T follicular helper cell (primary cell): ENCODE data around the gene TMEM143.
"Not testable (repeated sequence)": the region's sequence is repeated elsewhere in the genome, so short reads cannot be mapped to it uniquely, and the experiment has no call there.

Experiments used
- DNase-seq: peaks from one replicate; pipeline ENCODE4 v3.0.0-alpha.2; 2020; ENCODE audit warnings: low read depth

Gene TMEM143

GRCh38 chr19:48296963-48297734 lies 66.6 kb downstream of the TMEM143 start:
- no peak for DNase-seq

- no peak for DNase-seq
Observed at GRCh38 chr19:48295458-48295857, 68.3 kb downstream of the TMEM143 start.

GRCh38 chr19:48292798-48293197 lies 70.9 kb downstream of the TMEM143 start:
- no peak for DNase-seq

- not testable (repeated sequence) for DNase-seq
Observed at GRCh38 chr19:48291489-48291815, 72.3 kb downstream of the TMEM143 start.

- DNase-seq, result peak; percentile 42
Observed at GRCh38 chr19:48290771-48291488, 72.8 kb downstream of the TMEM143 start.

- DNase-seq, result no peak
Observed at GRCh38 chr19:48290401-48290770, 73.4 kb downstream of the TMEM143 start.

- no peak for DNase-seq
Observed at GRCh38 chr19:48287748-48288147, 76.0 kb downstream of the TMEM143 start.

- DNase-seq, result no peak
Observed at GRCh38 chr19:48284896-48285295, 78.8 kb downstream of the TMEM143 start.

- no peak for DNase-seq
Observed at GRCh38 chr19:48283908-48284307, 79.8 kb downstream of the TMEM143 start.
